ENCODE results near the gene RELA. TPM values are rescaled to one million over a fixed set of nuclear protein-coding genes. Genes with fewer than 3 reads are reported as not detected.

Gene RELA
- total and polyA plus RNA-seq, 2 donors (not counting 3 experiments of a cell fraction or from before 2014, with no cell fraction given) = 78.7 to 105 TPM

- BruUV-seq (replicated peaks) = no TSS peak
- H3K27me3 ChIP-seq (ENCODE audit: control insufficient read depth in 2 of 2, insufficient read depth in 2 of 2, low read length in 2 of 2) = no peaks in the 10 kb centered on the region
- intact Hi-C loops (cut with micrococcal nuclease) (no loop called here), dilution Hi-C loops (cut with MboI; ENCODE audit: extremely low pct_ligation_motif_present, low sequenced_read_pairs) (no loop called here)
- POLR2A ChIA-PET = no interaction called here
- no peaks in the 10 kb centered on the region for H3K9me3 ChIP-seq (replicated peaks; ENCODE audit: control insufficient read depth, insufficient read depth, low read length)
- H3K36me3 ChIP-seq (ENCODE audit: control insufficient read depth in 2 of 2, extremely low read depth in 1 of 2, insufficient read depth in 2 of 2, low read length in 2 of 2) = peaks cover 9 to 45% of the 10 kb centered on the region in 2 experiments
- no peak overlapping the region for H3K9ac ChIP-seq (replicated peaks; ENCODE audit: extremely low read depth, insufficient read depth, low read length)
- no peak overlapping the region for H3K4me3 ChIP-seq (replicated peaks in 1 of 3; ENCODE audit: insufficient read depth in 1 of 3, low read depth in 1 of 3, low read length in 3 of 3)
- H3K9me1 ChIP-seq (replicated peaks; ENCODE audit: control insufficient read depth, extremely low read depth, insufficient read depth, low read length) = no peaks in the 10 kb centered on the region
- peaks cover 13% of the 10 kb centered on the region for H3K4me1 ChIP-seq (ENCODE audit: control insufficient read depth, extremely low read depth, insufficient read depth, low read length)
- CTCF ChIA-PET = no interaction called here
- no peaks in the 10 kb centered on the region for H4K20me1 ChIP-seq (replicated peaks; ENCODE audit: control insufficient read depth, extremely low read depth, insufficient read depth, low read length)
- no peak overlapping the region for H2AFZ ChIP-seq (ENCODE audit: low read depth, low read length)
- no peak for FAIRE-seq
- H3K27ac ChIP-seq (ENCODE audit: insufficient read depth, low read depth, low read length) = no peak overlapping the region
- no peak for DNase-seq (ENCODE audit: low read depth, low spot score)
- no peak for TF ChIP-seq CTCF (IDR thresholded peaks at IDR 0.05; ENCODE audit: extremely low read depth in 1 of 2, insufficient read depth in 1 of 2, low read depth in 1 of 2, low read length in 2 of 2)
- TF ChIP-seq MAX (IDR thresholded peaks at IDR 0.05; ENCODE audit: insufficient read depth, insufficient read length) = no peak
- no peak for TF ChIP-seq MYC (IDR thresholded peaks at IDR 0.05; ENCODE audit: low read depth, low read length)
- H3K79me2 ChIP-seq (ENCODE audit: control insufficient read depth, insufficient read depth, low read length) = peaks cover 6% of the 10 kb centered on the region
- no peak overlapping the region for H3K4me2 ChIP-seq (ENCODE audit: insufficient read depth, low read length)
These were observed 28.3 kb downstream of the RELA start for GRCh38 chr11:65634440-65634839.

GRCh38 chr11:65634109-65634436 is 28.6 kb downstream of the RELA start:
- Histone ChIP-seq H2AFZ (ENCODE audit: low read depth, low read length) (no peak overlapping the region), H3K27me3 (ENCODE audit: control insufficient read depth in 2 of 2, insufficient read depth in 2 of 2, low read length in 2 of 2) (no peaks in the 10 kb centered on the region), H3K9me1 (replicated peaks; ENCODE audit: control insufficient read depth, extremely low read depth, insufficient read depth, low read length) (no peaks in the 10 kb centered on the region), H3K36me3 (ENCODE audit: control insufficient read depth in 2 of 2, extremely low read depth in 1 of 2, insufficient read depth in 2 of 2, low read length in 2 of 2) (peaks cover 9 to 49% of the 10 kb centered on the region in 2 experiments), H3K27ac (ENCODE audit: insufficient read depth, low read depth, low read length) (no peak overlapping the region), H4K20me1 (replicated peaks; ENCODE audit: control insufficient read depth, extremely low read depth, insufficient read depth, low read length) (no peaks in the 10 kb centered on the region), H3K4me2 (ENCODE audit: insufficient read depth, low read length) (no peak overlapping the region), H3K79me2 (ENCODE audit: control insufficient read depth, insufficient read depth, low read length) (peaks cover 6% of the 10 kb centered on the region), H3K9me3 (replicated peaks; ENCODE audit: control insufficient read depth, insufficient read depth, low read length) (no peaks in the 10 kb centered on the region), H3K4me1 (ENCODE audit: control insufficient read depth, extremely low read depth, insufficient read depth, low read length) (peaks cover 13% of the 10 kb centered on the region), H3K4me3 (replicated peaks in 1 of 3; ENCODE audit: insufficient read depth in 1 of 3, low read depth in 1 of 3, low read length in 3 of 3) (no peak overlapping the region), H3K9ac (replicated peaks; ENCODE audit: extremely low read depth, insufficient read depth, low read length) (no peak overlapping the region)
- POLR2A ChIA-PET = no interaction called here
- BruUV-seq (replicated peaks) = no TSS peak
- no peak for TF ChIP-seq FOS (IDR thresholded peaks at IDR 0.05; ENCODE audit: borderline replicate concordance, insufficient read depth, low read length)
- no peak for TF ChIP-seq MAX (IDR thresholded peaks at IDR 0.05; ENCODE audit: insufficient read depth, insufficient read length)
- no peak for TF ChIP-seq POLR2AphosphoS5 (IDR thresholded peaks at IDR 0.05; ENCODE audit: insufficient read depth, low read depth, low read length)
- TF ChIP-seq JUN (IDR thresholded peaks at IDR 0.05; ENCODE audit: borderline replicate concordance, insufficient read depth, insufficient read length, low read depth) = no peak
- TF ChIP-seq GATA2 (IDR thresholded peaks at IDR 0.05; ENCODE audit: insufficient read depth, insufficient read length, low read depth, low read length) = no peak
- TF ChIP-seq CTCF (IDR thresholded peaks at IDR 0.05; ENCODE audit: extremely low read depth in 1 of 2, insufficient read depth in 1 of 2, low read depth in 1 of 2, low read length in 2 of 2) = no peak
- no peak for TF ChIP-seq EZH2 (IDR thresholded peaks at IDR 0.05; ENCODE audit: borderline replicate concordance, low read depth, low read length, severe bottlenecking)
- TF ChIP-seq POLR2A (IDR thresholded peaks at IDR 0.05; ENCODE audit: low read depth, low read length) = no peak
- TF ChIP-seq MYC (IDR thresholded peaks at IDR 0.05; ENCODE audit: low read depth, low read length) = no peak
- intact Hi-C loops (cut with micrococcal nuclease) (no loop called here), dilution Hi-C loops (cut with MboI; ENCODE audit: extremely low pct_ligation_motif_present, low sequenced_read_pairs) (no loop called here)
- DNase-seq (ENCODE audit: low read depth, low spot score) (no peak), FAIRE-seq (no peak)
- CTCF ChIA-PET = interaction anchor here (1.1 kb wide), 1 partner anchor 183 kb away, joined by 3 read pairs; no protein-coding TSS in a partner anchor

All from endothelial cell of umbilical vein (primary cell).